ENCODE measurements around the gene IQUB.

IQUB gene

DNA sequence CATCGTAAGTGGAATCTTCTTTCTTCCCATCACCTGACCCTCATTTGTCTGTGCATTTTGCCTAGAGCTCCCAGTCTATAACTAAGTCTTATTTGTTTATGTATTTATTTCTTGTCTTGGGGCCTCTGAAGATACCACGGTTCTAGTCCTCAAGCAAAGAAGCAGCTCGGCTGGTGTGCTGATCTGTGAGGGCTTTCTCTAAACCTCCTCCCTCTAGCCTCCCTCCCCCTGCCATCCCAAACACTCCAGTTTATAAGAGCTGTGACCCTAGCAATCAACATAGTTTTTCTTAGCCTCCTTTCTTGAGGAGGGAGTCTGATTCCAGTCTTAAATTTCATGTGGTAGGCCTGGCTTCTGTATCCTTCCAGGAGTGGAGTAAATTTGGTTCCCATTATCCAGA is 38.9 kb upstream of the IQUB start:
- no peak overlapping the region for H3K4me3 ChIP-seq (ENCODE audit: low read length)
- TF ChIP-seq, protein P1, sequence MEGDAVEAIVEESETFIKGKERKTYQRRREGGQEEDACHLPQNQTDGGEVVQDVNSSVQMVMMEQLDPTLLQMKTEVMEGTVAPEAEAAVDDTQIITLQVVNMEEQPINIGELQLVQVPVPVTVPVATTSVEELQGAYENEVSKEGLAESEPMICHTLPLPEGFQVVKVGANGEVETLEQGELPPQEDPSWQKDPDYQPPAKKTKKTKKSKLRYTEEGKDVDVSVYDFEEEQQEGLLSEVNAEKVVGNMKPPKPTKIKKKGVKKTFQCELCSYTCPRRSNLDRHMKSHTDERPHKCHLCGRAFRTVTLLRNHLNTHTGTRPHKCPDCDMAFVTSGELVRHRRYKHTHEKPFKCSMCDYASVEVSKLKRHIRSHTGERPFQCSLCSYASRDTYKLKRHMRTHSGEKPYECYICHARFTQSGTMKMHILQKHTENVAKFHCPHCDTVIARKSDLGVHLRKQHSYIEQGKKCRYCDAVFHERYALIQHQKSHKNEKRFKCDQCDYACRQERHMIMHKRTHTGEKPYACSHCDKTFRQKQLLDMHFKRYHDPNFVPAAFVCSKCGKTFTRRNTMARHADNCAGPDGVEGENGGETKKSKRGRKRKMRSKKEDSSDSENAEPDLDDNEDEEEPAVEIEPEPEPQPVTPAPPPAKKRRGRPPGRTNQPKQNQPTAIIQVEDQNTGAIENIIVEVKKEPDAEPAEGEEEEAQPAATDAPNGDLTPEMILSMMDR (IDR thresholded peaks at IDR 0.05; ENCODE audit: insufficient read depth, low read depth, low read length, missing control alignments) = no peak
- DNase-seq (ENCODE audit: low read depth) = no peak

DNA sequence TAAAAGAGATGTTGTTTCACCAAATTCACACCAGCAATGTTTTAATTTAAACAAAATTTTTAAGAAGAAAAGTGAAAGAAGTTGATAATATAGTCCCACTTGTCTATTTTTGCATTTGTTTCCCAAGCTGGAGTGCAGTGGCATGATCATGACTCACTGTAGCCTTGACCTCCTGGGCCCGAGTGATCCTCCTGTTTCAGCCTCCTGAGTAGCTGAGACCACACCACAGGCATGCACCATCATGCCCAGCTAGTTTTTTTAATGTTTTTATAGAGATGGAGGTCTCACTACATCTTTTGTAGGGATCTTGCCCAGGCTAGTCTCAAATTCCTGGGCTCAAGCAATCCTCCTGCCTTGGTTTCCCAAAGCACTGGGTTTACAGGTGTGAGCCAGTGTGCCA is 37.3 kb upstream of the IQUB start:
- no peak overlapping the region for H3K4me3 ChIP-seq (ENCODE audit: low read length)
- DNase-seq (ENCODE audit: low read depth) = peak; percentile 51
- TF ChIP-seq, protein P1 (IDR thresholded peaks at IDR 0.05; ENCODE audit: insufficient read depth, low read depth, low read length, missing control alignments) = no peak

DNA sequence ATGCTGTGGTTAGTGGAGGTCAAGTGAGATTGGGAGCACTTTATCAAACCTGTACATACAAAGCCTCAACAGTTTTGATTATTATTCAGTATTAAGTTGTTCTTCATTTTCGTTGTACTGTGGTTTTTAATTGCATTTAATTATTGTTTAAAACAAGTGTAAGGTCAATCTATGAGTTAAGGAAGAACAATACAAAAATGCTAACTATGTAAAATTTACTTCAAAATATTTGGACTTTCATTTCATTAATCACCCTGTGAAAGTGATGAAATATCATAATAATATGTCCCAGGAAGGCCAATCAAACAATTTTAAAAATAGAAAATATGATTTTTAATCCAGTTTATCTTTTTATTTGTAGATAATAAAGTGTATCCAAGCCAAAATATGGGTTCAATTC is 36.8 kb upstream of the IQUB start:
- TF ChIP-seq, protein P1 (IDR thresholded peaks at IDR 0.05; ENCODE audit: insufficient read depth, low read depth, low read length, missing control alignments) = no peak
- no peak for DNase-seq (ENCODE audit: low read depth)

DNA sequence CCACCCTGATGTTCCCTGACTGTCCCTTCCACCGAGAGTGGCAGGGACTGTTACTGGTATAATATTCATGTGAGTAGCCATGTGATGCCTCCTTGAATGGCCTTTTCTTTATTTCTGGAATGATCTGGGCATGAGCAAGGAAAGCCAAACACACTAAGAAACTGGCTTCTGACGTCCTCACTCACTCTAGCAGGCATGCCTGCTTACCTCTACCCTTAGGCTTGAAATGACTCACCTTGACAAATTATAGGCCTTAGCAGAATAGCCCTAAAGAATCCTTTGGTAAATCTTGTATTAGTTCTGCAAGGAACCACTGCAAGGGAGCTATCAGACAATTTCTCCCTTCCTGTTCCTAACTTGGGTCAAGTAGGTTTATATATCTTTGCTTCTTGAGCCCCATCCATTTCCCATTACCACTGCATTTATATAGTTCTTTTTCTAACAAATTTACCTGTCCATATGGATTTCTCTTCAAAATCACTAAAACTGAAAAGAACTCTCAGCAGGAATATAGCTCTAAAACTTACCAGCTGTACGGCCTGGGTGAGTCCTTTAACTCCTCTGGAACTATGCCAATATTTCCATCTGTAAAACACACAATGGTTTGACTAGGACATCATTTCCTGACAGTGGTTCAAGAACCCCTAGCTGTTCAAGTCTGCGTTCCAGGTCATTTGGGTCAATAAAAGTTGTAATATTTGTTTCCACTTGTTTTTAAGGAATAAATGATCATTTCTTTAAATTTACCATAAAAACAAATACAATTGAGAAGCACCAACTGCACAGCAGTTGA is 36.2 kb upstream of the IQUB start:
- peak; percentile 89 for DNase-seq (ENCODE audit: low read depth)
- no peak overlapping the region for H3K4me3 ChIP-seq (ENCODE audit: low read length)
- TF ChIP-seq, protein P1 (IDR thresholded peaks at IDR 0.05; ENCODE audit: insufficient read depth, low read depth, low read length, missing control alignments) = no peak

More for the DNA sequence above, 36.8 kb upstream of the IQUB start:
- no peak overlapping the region for H3K4me3 ChIP-seq (ENCODE audit: low read length)

DNA sequence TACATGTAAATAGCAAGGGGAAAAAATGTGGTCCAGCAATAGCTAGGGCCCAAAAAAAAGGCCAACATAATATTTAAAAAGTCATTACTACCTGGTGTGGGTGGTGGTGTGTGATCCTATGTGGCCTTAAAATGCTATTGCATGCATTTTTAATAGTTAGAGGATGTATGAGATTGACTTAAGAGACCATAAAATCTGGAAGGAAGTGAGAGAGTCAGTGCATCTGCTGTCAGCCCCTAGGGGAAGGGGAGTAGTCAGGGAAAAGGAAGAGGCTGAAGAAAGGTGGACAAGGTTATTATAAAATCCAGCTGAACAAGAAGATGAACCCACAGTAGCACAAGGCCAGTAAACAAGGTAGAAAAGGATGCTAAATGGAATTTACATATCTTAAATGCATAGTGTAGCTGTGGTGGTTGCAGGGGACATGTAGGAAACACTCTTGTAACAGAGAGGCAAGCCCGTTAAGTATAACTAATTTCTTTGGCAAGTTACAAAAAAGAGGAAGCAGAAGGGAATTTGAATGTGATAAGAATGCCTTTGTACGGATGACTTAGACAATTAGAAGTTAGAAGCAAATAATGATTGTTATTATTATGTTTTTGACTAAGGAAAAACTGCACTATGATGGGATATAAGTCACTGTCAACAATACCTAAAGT is 35.1 kb upstream of the IQUB start:
- TF ChIP-seq, protein P1 (IDR thresholded peaks at IDR 0.05; ENCODE audit: insufficient read depth, low read depth, low read length, missing control alignments) = no peak
- no peak for DNase-seq (ENCODE audit: low read depth)

DNA sequence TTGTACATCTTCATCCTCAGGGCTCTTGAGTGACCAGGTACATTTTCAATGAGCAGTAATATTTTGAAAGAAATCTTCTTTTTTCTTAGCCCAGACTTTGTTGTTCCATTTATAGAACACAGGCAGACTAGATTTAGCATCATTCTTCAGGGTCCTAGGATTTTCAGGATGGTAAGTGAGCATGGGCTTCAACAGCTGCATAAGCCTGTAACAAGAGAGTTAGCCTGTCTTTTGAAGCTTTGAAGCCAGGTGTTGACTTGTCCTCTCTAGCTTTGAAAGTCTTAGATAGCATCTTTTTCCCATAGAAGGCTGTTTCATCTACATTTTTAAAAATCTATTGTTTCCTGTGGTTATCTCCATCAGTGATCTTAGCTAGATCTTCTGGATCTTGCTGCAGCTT is 27.7 kb upstream of the IQUB start:
- DNase-seq (ENCODE audit: low read depth) = no peak
- TF ChIP-seq, protein P1 (IDR thresholded peaks at IDR 0.05; ENCODE audit: insufficient read depth, low read depth, low read length, missing control alignments) = no peak
- H3K4me3 ChIP-seq (ENCODE audit: low read length) = no peak overlapping the region

More for the DNA sequence above, 35.1 kb upstream of the IQUB start:
- H3K4me3 ChIP-seq (ENCODE audit: low read length) = no peak overlapping the region

Data from epithelial cell of esophagus (primary cell).